ENCODE data around the gene RYR2. TPM values are rescaled to one million over a fixed set of nuclear protein-coding genes. Genes with fewer than 3 reads are reported as not detected.

Gene RYR2
- total and polyA plus RNA-seq, 2 experiments from 2014 or later: 0.50 to 0.95 TPM

DNA sequence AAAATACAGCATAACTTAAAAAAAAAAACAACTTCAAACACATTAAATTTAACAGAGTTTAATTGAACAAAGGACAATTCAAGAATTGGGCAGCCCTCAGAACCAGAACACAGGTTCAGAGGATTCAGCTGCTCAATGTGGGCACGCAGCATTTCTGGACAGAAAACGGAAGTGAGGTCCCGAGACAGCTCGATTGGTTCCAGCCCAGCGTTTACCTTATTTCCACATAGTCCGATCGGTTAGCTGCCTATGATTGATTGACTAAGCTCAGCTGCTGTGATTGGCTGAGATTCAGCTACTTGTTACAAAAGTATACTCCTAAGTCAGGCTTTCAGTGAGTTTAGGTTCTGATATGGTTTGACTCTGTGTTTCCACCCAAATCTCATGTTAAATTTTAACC is 815.5 kb downstream of the RYR2 start:
- Histone ChIP-seq H4K20me1 (ENCODE audit: insufficient read depth, poor library complexity, severe bottlenecking) (no peaks in the 10 kb centered on the region), H3K4me2 (no peak overlapping the region), H2AFZ (no peak overlapping the region), H3K4me3 (no peak overlapping the region), H3K27me3 (no peaks in the 10 kb centered on the region), H3K79me2 (no peaks in the 10 kb centered on the region), H3K4me1 (ENCODE audit: insufficient read depth) (no peaks in the 10 kb centered on the region), H3K36me3 (replicated peaks; ENCODE audit: insufficient read depth, low read depth) (no peaks in the 10 kb centered on the region), H3K27ac (no peak overlapping the region), H3K9me3 (ENCODE audit: low read depth) (no peaks in the 10 kb centered on the region), H3K9me2 (replicated peaks; ENCODE audit: insufficient read depth) (no peaks in the 10 kb centered on the region)
- WGBS (ENCODE audit: low lambda C conversion rate, missing lambda C conversion rate): 93% methylated on average over 7 of the region's 7 CpGs
- TF ChIP-seq, protein P1, sequence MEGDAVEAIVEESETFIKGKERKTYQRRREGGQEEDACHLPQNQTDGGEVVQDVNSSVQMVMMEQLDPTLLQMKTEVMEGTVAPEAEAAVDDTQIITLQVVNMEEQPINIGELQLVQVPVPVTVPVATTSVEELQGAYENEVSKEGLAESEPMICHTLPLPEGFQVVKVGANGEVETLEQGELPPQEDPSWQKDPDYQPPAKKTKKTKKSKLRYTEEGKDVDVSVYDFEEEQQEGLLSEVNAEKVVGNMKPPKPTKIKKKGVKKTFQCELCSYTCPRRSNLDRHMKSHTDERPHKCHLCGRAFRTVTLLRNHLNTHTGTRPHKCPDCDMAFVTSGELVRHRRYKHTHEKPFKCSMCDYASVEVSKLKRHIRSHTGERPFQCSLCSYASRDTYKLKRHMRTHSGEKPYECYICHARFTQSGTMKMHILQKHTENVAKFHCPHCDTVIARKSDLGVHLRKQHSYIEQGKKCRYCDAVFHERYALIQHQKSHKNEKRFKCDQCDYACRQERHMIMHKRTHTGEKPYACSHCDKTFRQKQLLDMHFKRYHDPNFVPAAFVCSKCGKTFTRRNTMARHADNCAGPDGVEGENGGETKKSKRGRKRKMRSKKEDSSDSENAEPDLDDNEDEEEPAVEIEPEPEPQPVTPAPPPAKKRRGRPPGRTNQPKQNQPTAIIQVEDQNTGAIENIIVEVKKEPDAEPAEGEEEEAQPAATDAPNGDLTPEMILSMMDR (IDR thresholded peaks at IDR 0.05; ENCODE audit: poor library complexity): no peak
- TF ChIP-seq EZH2 (IDR thresholded peaks at IDR 0.05; ENCODE audit: borderline replicate concordance) (no peak), EZH2phosphoT487 (IDR thresholded peaks at IDR 0.05; ENCODE audit: low read depth, severe bottlenecking, unreplicated experiment) (no peak)
- no peak for DNase-seq (ENCODE audit: low spot score)

- Histone ChIP-seq H3K9me2 (replicated peaks; ENCODE audit: insufficient read depth) (no peaks in the 10 kb centered on the region), H3K79me2 (no peaks in the 10 kb centered on the region), H4K20me1 (ENCODE audit: insufficient read depth, poor library complexity, severe bottlenecking) (no peaks in the 10 kb centered on the region), H3K4me2 (no peak overlapping the region), H3K36me3 (replicated peaks; ENCODE audit: insufficient read depth, low read depth) (no peaks in the 10 kb centered on the region), H3K27ac (no peak overlapping the region), H2AFZ (no peak overlapping the region), H3K4me3 (no peak overlapping the region), H3K9me3 (ENCODE audit: low read depth) (no peaks in the 10 kb centered on the region), H3K4me1 (ENCODE audit: insufficient read depth) (no peaks in the 10 kb centered on the region), H3K27me3 (no peaks in the 10 kb centered on the region)
- 54% methylated on average over 4 of the region's 4 CpGs for WGBS (ENCODE audit: low lambda C conversion rate, missing lambda C conversion rate)
- TF ChIP-seq EZH2phosphoT487 (IDR thresholded peaks at IDR 0.05; ENCODE audit: low read depth, severe bottlenecking, unreplicated experiment) (no peak), EZH2 (IDR thresholded peaks at IDR 0.05; ENCODE audit: borderline replicate concordance) (no peak)
- TF ChIP-seq, protein P1 (IDR thresholded peaks at IDR 0.05; ENCODE audit: poor library complexity): no peak
- no peak for DNase-seq (ENCODE audit: low spot score)
Measured at GRCh38 chr1:237858992-237859391, 817.0 kb downstream of the RYR2 start.

- TF ChIP-seq EZH2 (IDR thresholded peaks at IDR 0.05; ENCODE audit: borderline replicate concordance): no peak
- TF ChIP-seq, protein P1 (IDR thresholded peaks at IDR 0.05; ENCODE audit: poor library complexity): no peak
- no peak for TF ChIP-seq EZH2phosphoT487 (IDR thresholded peaks at IDR 0.05; ENCODE audit: low read depth, severe bottlenecking, unreplicated experiment)
- no peaks in the 10 kb centered on the region for H3K9me2 ChIP-seq (replicated peaks; ENCODE audit: insufficient read depth)
- H3K27me3 ChIP-seq: no peaks in the 10 kb centered on the region
- no peaks in the 10 kb centered on the region for H3K79me2 ChIP-seq
- 91% methylated on average over 8 of the region's 8 CpGs for WGBS (ENCODE audit: low lambda C conversion rate, missing lambda C conversion rate)
- H3K4me2 ChIP-seq: no peak overlapping the region
- no peak overlapping the region for H3K4me3 ChIP-seq
- no peak for DNase-seq (ENCODE audit: low spot score)
- H3K27ac ChIP-seq: no peak overlapping the region
- no peaks in the 10 kb centered on the region for H3K36me3 ChIP-seq (replicated peaks; ENCODE audit: insufficient read depth, low read depth)
- no peaks in the 10 kb centered on the region for H4K20me1 ChIP-seq (ENCODE audit: insufficient read depth, poor library complexity, severe bottlenecking)
- no peak overlapping the region for H2AFZ ChIP-seq
- H3K4me1 ChIP-seq (ENCODE audit: insufficient read depth): no peaks in the 10 kb centered on the region
- no peaks in the 10 kb centered on the region for H3K9me3 ChIP-seq (ENCODE audit: low read depth)
Measured at GRCh38 chr1:237861944-237862343, 820.0 kb downstream of the RYR2 start.

GRCh38 chr1:237863234-237863633 is 821.2 kb downstream of the RYR2 start:
- DNase-seq (ENCODE audit: low spot score): no peak
- Histone ChIP-seq H3K4me1 (ENCODE audit: insufficient read depth) (no peaks in the 10 kb centered on the region), H3K4me3 (no peak overlapping the region), H2AFZ (no peak overlapping the region), H3K36me3 (replicated peaks; ENCODE audit: insufficient read depth, low read depth) (no peaks in the 10 kb centered on the region), H3K27ac (no peak overlapping the region), H4K20me1 (ENCODE audit: insufficient read depth, poor library complexity, severe bottlenecking) (no peaks in the 10 kb centered on the region), H3K4me2 (no peak overlapping the region), H3K9me3 (ENCODE audit: low read depth) (no peaks in the 10 kb centered on the region), H3K27me3 (no peaks in the 10 kb centered on the region), H3K79me2 (no peaks in the 10 kb centered on the region), H3K9me2 (replicated peaks; ENCODE audit: insufficient read depth) (no peaks in the 10 kb centered on the region)
- TF ChIP-seq EZH2 (IDR thresholded peaks at IDR 0.05; ENCODE audit: borderline replicate concordance): no peak
- no peak for TF ChIP-seq EZH2phosphoT487 (IDR thresholded peaks at IDR 0.05; ENCODE audit: low read depth, severe bottlenecking, unreplicated experiment)
- TF ChIP-seq, protein P1 (IDR thresholded peaks at IDR 0.05; ENCODE audit: poor library complexity): no peak
- WGBS (ENCODE audit: low lambda C conversion rate, missing lambda C conversion rate): 75% methylated on average over 2 of the region's 2 CpGs

Data from hepatocyte (in vitro differentiated cells).